SHP77 treated with DMSO at 0.1 percent for 48 hours (cell line): ENCODE data around the gene IQCM.

Experiments used
- DNase-seq: peaks from one replicate; lab custom pipeline; 2025; lab: John Stamatoyannopoulos, UW

Gene IQCM

GRCh38 chr4:149768477-149768876, 47.2 kb downstream of the IQCM start:
- no peak for DNase-seq

- DNase-seq = no peak
These were observed 49.5 kb downstream of the IQCM start for GRCh38 chr4:149766135-149766534.

GRCh38 chr4:149765630-149766029, 50.0 kb downstream of the IQCM start:
- DNase-seq = no peak

- no peak for DNase-seq
These were observed 59.7 kb downstream of the IQCM start for GRCh38 chr4:149755969-149756368.

- no peak for DNase-seq
These were observed 61.1 kb downstream of the IQCM start for GRCh38 chr4:149754526-149754925.

GRCh38 chr4:149752729-149753128, 62.9 kb downstream of the IQCM start:
- DNase-seq = no peak

- DNase-seq = no peak
These were observed 64.5 kb downstream of the IQCM start for GRCh38 chr4:149751174-149751573.

GRCh38 chr4:149749784-149750183, 65.9 kb downstream of the IQCM start:
- no peak for DNase-seq

- DNase-seq = no peak
These were observed 68.0 kb downstream of the IQCM start for GRCh38 chr4:149747646-149748045.

- no peak for DNase-seq
These were observed 69.4 kb downstream of the IQCM start for GRCh38 chr4:149746276-149746675.

GRCh38 chr4:149741186-149741831, 74.3 kb downstream of the IQCM start:
- DNase-seq = no peak

- DNase-seq = no peak
These were observed 77.5 kb downstream of the IQCM start for GRCh38 chr4:149738156-149738555.

GRCh38 chr4:149735796-149736195, 79.8 kb downstream of the IQCM start:
- DNase-seq = no peak

- no peak for DNase-seq
These were observed 87.2 kb downstream of the IQCM start for GRCh38 chr4:149728444-149728843.

- DNase-seq = no peak
These were observed 88.0 kb downstream of the IQCM start for GRCh38 chr4:149727663-149728062.

GRCh38 chr4:149723065-149723464, 92.6 kb downstream of the IQCM start:
- no peak for DNase-seq

GRCh38 chr4:149719806-149720205, 95.8 kb downstream of the IQCM start:
- DNase-seq = no peak

GRCh38 chr4:149719357-149719756, 96.3 kb downstream of the IQCM start:
- DNase-seq = no peak

GRCh38 chr4:149718500-149718899, 97.1 kb downstream of the IQCM start:
- DNase-seq = no peak

GRCh38 chr4:149716728-149717127, 98.9 kb downstream of the IQCM start:
- no peak for DNase-seq

GRCh38 chr4:149715822-149716585, 99.6 kb downstream of the IQCM start:
- DNase-seq = no peak

GRCh38 chr4:149713031-149713430, 102.6 kb downstream of the IQCM start:
- DNase-seq = no peak

GRCh38 chr4:149711593-149712365, 103.9 kb downstream of the IQCM start:
- DNase-seq = no peak
